OCI-LY1 (cell line): ENCODE results near the gene NAT8.
"Not testable (repeated sequence)": the region's sequence is repeated elsewhere in the genome, so short reads cannot be mapped to it uniquely, and the experiment has no call there.

Experiments used
- H2AFZ ChIP-seq: fragments of 200-600 bp; sonication (generic), shearing (Covaris generic); 2 replicates; pipeline ENCODE4 v1.6.0; 2014; ENCODE audit warnings: antibody characterized with exemption, mild to moderate bottlenecking, low read length
- H3F3A ChIP-seq: fragments of 200-600 bp; sonication (generic), shearing (Covaris generic); 2 replicates; pipeline ENCODE4 v1.6.0; 2014; ENCODE audit warnings: mild to moderate bottlenecking, antibody characterized with exemption, low read length, moderate library complexity; ENCODE audit not compliant: insufficient read depth
- H3K27ac ChIP-seq: fragments of 200-600 bp; sonication (generic); 2 replicates; pipeline ENCODE4 v1.5.1; 2014; ENCODE audit warnings: low read length, mixed run types, mild to moderate bottlenecking, low read depth; ENCODE audit not compliant: poor library complexity, severe bottlenecking
- H3K27me3 ChIP-seq: fragments of 200-600 bp; sonication (generic); 2 replicates; pipeline ENCODE4 v1.6.0; 2014; ENCODE audit warnings: antibody characterized with exemption, mild to moderate bottlenecking, low read length, moderate library complexity; ENCODE audit not compliant: insufficient read depth
- H3K36me3 ChIP-seq: fragments of 200-600 bp; sonication (generic); 2 replicates; pipeline ENCODE4 v1.6.1; 2014; ENCODE audit warnings: mild to moderate bottlenecking, antibody characterized with exemption, low read length, moderate library complexity, mixed read lengths; ENCODE audit not compliant: insufficient read depth
- H3K4me1 ChIP-seq: fragments of 200-600 bp; sonication (generic); 2 replicates; pipeline ENCODE4 v1.5.1; 2014; ENCODE audit warnings: mild to moderate bottlenecking, low read length, moderate library complexity; ENCODE audit not compliant: insufficient read depth, severe bottlenecking
- H3K4me2 ChIP-seq: fragments of 200-600 bp; sonication (generic), shearing (Covaris generic); 2 replicates; pipeline ENCODE4 v1.6.1; 2014; ENCODE audit warnings: low read length
- H3K4me3 ChIP-seq: fragments of 200-600 bp; sonication (generic); 2 replicates; pipeline ENCODE4 v1.5.1; 2014; ENCODE audit warnings: low read length, low read depth, mild to moderate bottlenecking, mixed read lengths; ENCODE audit not compliant: poor library complexity, severe bottlenecking
- H3K79me2 ChIP-seq: fragments of 200-600 bp; shearing (Covaris generic); 2 replicates; pipeline ENCODE4 v1.6.1; 2016; ENCODE audit warnings: mixed run types, low read length, mixed read lengths; ENCODE audit not compliant: insufficient read depth
- H3K9ac ChIP-seq: fragments of 200-600 bp; sonication (generic), shearing (Covaris generic); 2 replicates; pipeline ENCODE4 v1.6.1; 2014; ENCODE audit warnings: mild to moderate bottlenecking, low read length, mixed read lengths
- H3K9me2 ChIP-seq: fragments of 200-600 bp; sonication (generic), shearing (Covaris generic); 2 replicates; pipeline ENCODE4 v1.6.1; 2014; ENCODE audit warnings: low read depth, mild to moderate bottlenecking, low read length, mixed read lengths
- H3K9me3 ChIP-seq: fragments of 200-600 bp; shearing (Covaris generic); 2 replicates; pipeline ENCODE4 v1.6.1; 2014; ENCODE audit warnings: low read length, mixed read lengths
- H4K20me1 ChIP-seq: fragments of 200-600 bp; sonication (generic), shearing (Covaris generic); 2 replicates; pipeline ENCODE4 v1.6.0; 2016; ENCODE audit warnings: mild to moderate bottlenecking, low read length; ENCODE audit not compliant: insufficient read depth
- CTCF ChIP-seq: fragments of 200-600 bp; sonication (generic), shearing (Covaris generic); IDR thresholded peaks from 2 replicates; pipeline ENCODE4 v1.5.1; 2017; ENCODE audit warnings: mild to moderate bottlenecking, antibody characterized with exemption, low read length, moderate library complexity, mixed read lengths
- EZH2 ChIP-seq: fragments of 200-600 bp; sonication (generic), shearing (Covaris generic); IDR thresholded peaks from 2 replicates; pipeline ENCODE4 v1.8.0; 2017; ENCODE audit warnings: borderline replicate concordance, mixed run types, mild to moderate bottlenecking, antibody characterized with exemption, low read length, moderate library complexity, mixed read lengths

Gene NAT8

DNA sequence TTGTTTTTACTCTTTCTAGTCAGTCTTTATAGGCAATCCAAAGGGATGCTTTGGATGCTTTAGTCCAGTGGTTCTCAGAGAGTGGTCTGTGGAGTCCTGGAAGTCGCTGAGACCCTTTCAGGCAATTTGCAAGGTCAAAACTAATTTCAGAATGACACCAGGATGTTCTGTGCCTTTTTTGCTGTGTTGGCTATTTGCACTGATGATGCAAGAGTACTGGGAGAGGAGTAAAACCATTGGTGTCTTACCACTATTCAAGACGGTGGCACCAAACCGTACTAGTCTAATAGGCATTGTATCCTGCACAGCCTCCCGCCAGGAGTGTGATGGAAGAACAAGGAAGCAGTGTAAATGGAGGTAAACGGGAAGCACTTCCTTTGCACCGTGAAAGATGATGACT is 34.0 kb upstream of the NAT8 start:
- H3K9me2 ChIP-seq, H3K27ac ChIP-seq, H4K20me1 ChIP-seq, H3K27me3 ChIP-seq, H3K9me3 ChIP-seq, H3K79me2 ChIP-seq, H3K4me2 ChIP-seq, H2AFZ ChIP-seq, H3K9ac ChIP-seq, H3K4me3 ChIP-seq, H3F3A ChIP-seq, H3K36me3 ChIP-seq, H3K4me1 ChIP-seq: not testable (repeated sequence)

DNA sequence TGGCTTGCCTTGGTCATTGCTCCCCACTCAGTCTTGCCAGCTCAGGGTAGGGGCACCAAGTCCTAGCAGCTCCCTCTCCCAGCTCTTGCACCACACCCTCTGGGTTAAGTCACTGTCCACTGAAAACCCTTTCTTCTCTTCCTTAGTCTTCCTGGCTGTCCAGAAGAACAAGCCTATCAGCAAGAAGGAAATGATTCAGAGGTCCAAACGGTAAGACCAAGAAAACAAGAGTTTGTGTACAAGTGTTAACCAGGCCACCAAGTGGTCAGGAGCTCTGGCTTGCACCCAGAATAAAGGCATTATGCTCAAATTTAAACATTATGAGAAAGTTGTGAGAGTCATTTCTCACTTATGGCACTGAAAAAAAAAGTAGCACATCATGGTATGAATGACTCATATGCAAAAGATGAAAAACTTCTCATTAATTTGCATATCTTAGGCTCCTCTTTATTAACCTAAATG is 32.5 kb upstream of the NAT8 start:
- not testable (repeated sequence) for H3K27me3 ChIP-seq, H3K4me3 ChIP-seq, H3K9ac ChIP-seq, H3K27ac ChIP-seq, H3K79me2 ChIP-seq, H4K20me1 ChIP-seq, H3K4me1 ChIP-seq, H3K9me2 ChIP-seq, H3K36me3 ChIP-seq, H3K4me2 ChIP-seq, H3F3A ChIP-seq, H3K9me3 ChIP-seq, H2AFZ ChIP-seq

GRCh38 chr2:73669976-73670375 is 27.8 kb upstream of the NAT8 start:
- H3K27me3 ChIP-seq, H3K9me2 ChIP-seq, H3K4me3 ChIP-seq, H3K9me3 ChIP-seq, H3K4me1 ChIP-seq, H2AFZ ChIP-seq, H3K79me2 ChIP-seq, H3K4me2 ChIP-seq, H3K9ac ChIP-seq, H3K27ac ChIP-seq, H3F3A ChIP-seq, H4K20me1 ChIP-seq, H3K36me3 ChIP-seq: not testable (repeated sequence)

- H3K4me3 ChIP-seq, H3K79me2 ChIP-seq, H3K9me3 ChIP-seq, H3F3A ChIP-seq, H2AFZ ChIP-seq, H3K36me3 ChIP-seq, H3K27ac ChIP-seq, H3K4me1 ChIP-seq, H3K27me3 ChIP-seq, H3K4me2 ChIP-seq, H3K9ac ChIP-seq, H3K9me2 ChIP-seq, H4K20me1 ChIP-seq: not testable (repeated sequence)
Observed at GRCh38 chr2:73667239-73667638, 25.0 kb upstream of the NAT8 start.

GRCh38 chr2:73654175-73654574 is 12.0 kb upstream of the NAT8 start:
- no peak overlapping the region for H3K4me3 ChIP-seq
- H2AFZ ChIP-seq: no peak overlapping the region
- no peaks in the 10 kb centered on the region for H3K9me3 ChIP-seq
- TF ChIP-seq EZH2: no peak
- TF ChIP-seq CTCF: no peak
- no peaks in the 10 kb centered on the region for H3K9me2 ChIP-seq
- H3K27ac ChIP-seq: no peak overlapping the region
- H4K20me1 ChIP-seq: no peaks in the 10 kb centered on the region
- no peak overlapping the region for H3K4me2 ChIP-seq
- H3K27me3 ChIP-seq: no peaks in the 10 kb centered on the region
- H3K4me1 ChIP-seq: no peaks in the 10 kb centered on the region
- H3F3A ChIP-seq: no peaks in the 10 kb centered on the region
- no peaks in the 10 kb centered on the region for H3K36me3 ChIP-seq
- no peaks in the 10 kb centered on the region for H3K79me2 ChIP-seq
- no peak overlapping the region for H3K9ac ChIP-seq
